Hepatocyte (in vitro differentiated cells): ENCODE results near the gene NANOS3. TPM values are rescaled to one million over a fixed set of nuclear protein-coding genes. Genes with fewer than 3 reads are reported as not detected.
A peak's percentile ranks its signal among the peaks of the same experiment; 100 is the strongest.

Experiments used
- DNase-seq: peaks from one replicate; pipeline ENCODE4 v3.0.0-alpha.2; 2016; ENCODE audit warnings: low spot score
- H2AFZ ChIP-seq: fragments of 200-600 bp; sonication (generic); 2 replicates; pipeline ENCODE4 v1.6.0; 2016; ENCODE audit warnings: antibody characterized with exemption, mild to moderate bottlenecking
- H3K27ac ChIP-seq: fragments of 200-600 bp; sonication (generic); 2 replicates; pipeline ENCODE4 v1.5.1; 2016; ENCODE audit warnings: mild to moderate bottlenecking
- H3K27me3 ChIP-seq: fragments of 200-600 bp; sonication (generic); 2 replicates; pipeline ENCODE4 v1.6.1; 2016
- H3K36me3 ChIP-seq: fragments of 200-600 bp; sonication (generic); replicated peaks from 2 replicates; pipeline ENCODE4 v1.5.1; 2016; ENCODE audit warnings: low read depth; ENCODE audit not compliant: insufficient read depth
- H3K4me1 ChIP-seq: fragments of 200-600 bp; sonication (generic); 2 replicates; pipeline ENCODE4 v1.5.1; 2016; ENCODE audit warnings: mild to moderate bottlenecking, moderate library complexity; ENCODE audit not compliant: insufficient read depth
- H3K4me2 ChIP-seq: fragments of 200-600 bp; sonication (generic); 2 replicates; pipeline ENCODE4 v1.6.0; 2016
- H3K4me3 ChIP-seq: fragments of 200-600 bp; sonication (generic); 2 replicates; pipeline ENCODE4 v1.5.1; 2016; ENCODE audit warnings: mild to moderate bottlenecking
- H3K79me2 ChIP-seq: fragments of 200-600 bp; sonication (generic); 2 replicates; pipeline ENCODE4 v1.6.0; 2017; ENCODE audit warnings: mild to moderate bottlenecking
- H3K9me2 ChIP-seq: fragments of 200-600 bp; sonication (generic); replicated peaks from 2 replicates; pipeline ENCODE4 v1.6.0; 2017; ENCODE audit warnings: mild to moderate bottlenecking; ENCODE audit not compliant: insufficient read depth
- H3K9me3 ChIP-seq: fragments of 200-600 bp; sonication (generic); 2 replicates; pipeline ENCODE4 v1.5.1; 2016; ENCODE audit warnings: low read depth, mild to moderate bottlenecking
- H4K20me1 ChIP-seq: fragments of 200-600 bp; sonication (generic); 2 replicates; pipeline ENCODE4 v1.6.0; 2016; ENCODE audit warnings: mild to moderate bottlenecking; ENCODE audit not compliant: insufficient read depth, poor library complexity, severe bottlenecking
- CTCF ChIP-seq: fragments of 200-600 bp; sonication (generic); IDR thresholded peaks from 2 replicates; pipeline ENCODE4 v1.5.1; 2016; ENCODE audit warnings: antibody characterized with exemption, mild to moderate bottlenecking; ENCODE audit not compliant: poor library complexity
- EZH2 ChIP-seq: fragments of 200-600 bp; sonication (generic); IDR thresholded peaks from 2 replicates; pipeline ENCODE4 v1.6.1; 2016; ENCODE audit warnings: antibody characterized with exemption, mild to moderate bottlenecking, borderline replicate concordance
- EZH2phosphoT487 ChIP-seq: fragments of 200-600 bp; sonication (generic); IDR thresholded peaks from one replicate; pipeline ENCODE4 v1.6.1; 2018; ENCODE audit warnings: antibody characterized with exemption, mild to moderate bottlenecking, low read depth, moderate library complexity; ENCODE audit not compliant: unreplicated experiment, severe bottlenecking
- WGBS: methylation state at CpG from one replicate; pipeline ENCODE4 v1.1.6; 2016; ENCODE audit warnings: low lambda C conversion rate; ENCODE audit errors: missing lambda C conversion rate; 5-methylcytosine and 5-hydroxymethylcytosine counted together
- polyA plus RNA-seq: library from polyadenylated mRNA; unstranded; fragments of >200 nt; fragmentation: Nextera tagmentation; extraction: Ambion mirVana; gene quantifications from 2 replicates; pipeline ENCODE4 v1.2.1, GENCODE V29; 2016
- total RNA-seq: library from RNA; depleted of rRNA; stranded (reverse); fragments of >200 nt; gene quantifications from 2 replicates; pipeline ENCODE4 v1.2.3, GENCODE V29; 2014

The NANOS3 gene
- total and polyA plus RNA-seq, 2 experiments from 2014 or later: 0.60 to 2.1 TPM

GRCh38 chr19:13906910-13907309 is 30.0 kb downstream of the NANOS3 start:
- H3K9me2 ChIP-seq: no peaks in the 10 kb centered on the region
- H3K4me3 ChIP-seq: peak overlapping the region; percentile 69
- peak overlapping the region; percentile 91 for H3K4me2 ChIP-seq
- H3K27me3 ChIP-seq: no peaks in the 10 kb centered on the region
- H3K4me1 ChIP-seq: peaks cover 8% of the 10 kb centered on the region
- peak overlapping the region; percentile 80 for H2AFZ ChIP-seq
- H3K79me2 ChIP-seq: peaks cover 14% of the 10 kb centered on the region
- TF ChIP-seq EZH2 (no peak), EZH2phosphoT487 (no peak), CTCF (no peak)
- no peaks in the 10 kb centered on the region for H3K36me3 ChIP-seq
- H3K27ac ChIP-seq: peak overlapping the region; percentile 81
- H3K9me3 ChIP-seq: no peaks in the 10 kb centered on the region
- DNase-seq: no peak
- no peaks in the 10 kb centered on the region for H4K20me1 ChIP-seq
- WGBS: 83% methylated on average over 5 of the region's 5 CpGs

GRCh38 chr19:13908674-13909073 is 31.7 kb downstream of the NANOS3 start:
- H3K36me3 ChIP-seq: no peaks in the 10 kb centered on the region
- WGBS: 97% methylated on average over 7 of the region's 8 CpGs
- no peak overlapping the region for H2AFZ ChIP-seq
- no peak overlapping the region for H3K4me2 ChIP-seq
- no peak overlapping the region for H3K27ac ChIP-seq
- DNase-seq: no peak
- no peaks in the 10 kb centered on the region for H4K20me1 ChIP-seq
- no peaks in the 10 kb centered on the region for H3K27me3 ChIP-seq
- no peak overlapping the region for H3K4me3 ChIP-seq
- H3K9me2 ChIP-seq: no peaks in the 10 kb centered on the region
- H3K9me3 ChIP-seq: no peaks in the 10 kb centered on the region
- H3K79me2 ChIP-seq: peaks cover 14% of the 10 kb centered on the region
- TF ChIP-seq CTCF: no peak
- no peak for TF ChIP-seq EZH2
- TF ChIP-seq EZH2phosphoT487: no peak
- peaks cover 8% of the 10 kb centered on the region for H3K4me1 ChIP-seq

GRCh38 chr19:13909430-13909829 is 32.5 kb downstream of the NANOS3 start:
- Histone ChIP-seq H3K9me2 (no peaks in the 10 kb centered on the region), H3K36me3 (no peaks in the 10 kb centered on the region), H3K79me2 (peaks cover 14% of the 10 kb centered on the region), H3K4me3 (no peak overlapping the region), H3K4me1 (peaks cover 8% of the 10 kb centered on the region), H4K20me1 (no peaks in the 10 kb centered on the region), H3K27ac (no peak overlapping the region), H3K27me3 (no peaks in the 10 kb centered on the region), H3K4me2 (no peak overlapping the region), H3K9me3 (no peaks in the 10 kb centered on the region), H2AFZ (no peak overlapping the region)
- 98% methylated on average over 2 of the region's 2 CpGs for WGBS
- TF ChIP-seq CTCF (no peak), EZH2phosphoT487 (no peak), EZH2 (no peak)
- DNase-seq: no peak

- no peaks in the 10 kb centered on the region for H3K36me3 ChIP-seq
Measured at GRCh38 chr19:13913352-13913751, 36.4 kb downstream of the NANOS3 start.

More at GRCh38 chr19:13913352-13913751, 36.4 kb downstream of the NANOS3 start:
- Histone ChIP-seq H3K27me3 (no peaks in the 10 kb centered on the region), H3K79me2 (no peaks in the 10 kb centered on the region), H3K4me3 (no peak overlapping the region), H3K9me3 (no peaks in the 10 kb centered on the region), H4K20me1 (no peaks in the 10 kb centered on the region), H3K9me2 (no peaks in the 10 kb centered on the region), H2AFZ (no peak overlapping the region), H3K4me1 (no peaks in the 10 kb centered on the region), H3K4me2 (no peak overlapping the region), H3K27ac (no peak overlapping the region)
- TF ChIP-seq EZH2 (no peak), CTCF (no peak), EZH2phosphoT487 (no peak)
- 96% methylated on average over 17 of the region's 17 CpGs for WGBS
- no peak for DNase-seq
